Peyer's patch (tissue), 4 donors: ENCODE data around the gene TRPC5OS.

Source experiments
- CTCF ChIP-seq, 6 experiments: fragments of 450-650 bp in 4 of 6; fragments of 200-600 bp in 2 of 6; sonication (generic) in 1 of 6; IDR thresholded peaks; one replicate each; pipeline ENCODE4 v1.5.1; 2017 to 2019; ENCODE audit warnings: antibody characterized with exemption in 6 of 6, mild to moderate bottlenecking in 3 of 6, moderate library complexity in 1 of 6
- POLR2A ChIP-seq, 2 donors: fragments of 450-650 bp; IDR thresholded peaks; one replicate each; pipeline ENCODE4 v1.5.1; 2017; ENCODE audit warnings: antibody characterized with exemption in 2 of 2, mild to moderate bottlenecking in 2 of 2, moderate library complexity in 2 of 2

GRCh38 chrX:111861605-111862004 lies 14.4 kb upstream of the TRPC5OS start:
- TF ChIP-seq POLR2A (IDR thresholded peaks at IDR 0.05) (no peak), CTCF (IDR thresholded peaks at IDR 0.05) (no peak)
